Fibroblast of villous mesenchyme (primary cell): ENCODE measurements around the gene SLFN13. TPM values are rescaled to one million over a fixed set of nuclear protein-coding genes. Genes with fewer than 3 reads are reported as not detected.

Source experiments
- DNase-seq: peaks from one replicate; pipeline ENCODE4 v3.0.0-alpha.2; 2010; ENCODE audit warnings: low read depth
- H3K4me3 ChIP-seq: 2 replicates; pipeline ENCODE4 v1.5.1; 2011; ENCODE audit warnings: low read depth, mild to moderate bottlenecking, low read length
- total RNA-seq: library from RNA; depleted of rRNA; stranded (reverse); fragments of >200 nt; gene quantifications from 2 replicates; pipeline ENCODE4 v1.2.3, GENCODE V29; 2012
- TF ChIP-seq, protein P1 (sequence below): IDR thresholded peaks from 2 replicates; pipeline ENCODE4 v1.5.1; 2012; ENCODE audit warnings: low read depth, mild to moderate bottlenecking, low read length; ENCODE audit not compliant: insufficient read depth

Gene SLFN13
- total RNA-seq: 1.6 and 2.6 TPM in 2 replicates

GRCh38 chr17:35448214-35448898, at the start of gene SLFN13:
Gene SLFN13, minus strand, starts transcription at chr17:35448766. Its CDS starts 3,086 bp downstream, at chr17:35445680.
- peak; percentile 29 for DNase-seq
- peak within 1 kb of the TSS; percentile 64 for H3K4me3 ChIP-seq
- TF ChIP-seq, protein P1, sequence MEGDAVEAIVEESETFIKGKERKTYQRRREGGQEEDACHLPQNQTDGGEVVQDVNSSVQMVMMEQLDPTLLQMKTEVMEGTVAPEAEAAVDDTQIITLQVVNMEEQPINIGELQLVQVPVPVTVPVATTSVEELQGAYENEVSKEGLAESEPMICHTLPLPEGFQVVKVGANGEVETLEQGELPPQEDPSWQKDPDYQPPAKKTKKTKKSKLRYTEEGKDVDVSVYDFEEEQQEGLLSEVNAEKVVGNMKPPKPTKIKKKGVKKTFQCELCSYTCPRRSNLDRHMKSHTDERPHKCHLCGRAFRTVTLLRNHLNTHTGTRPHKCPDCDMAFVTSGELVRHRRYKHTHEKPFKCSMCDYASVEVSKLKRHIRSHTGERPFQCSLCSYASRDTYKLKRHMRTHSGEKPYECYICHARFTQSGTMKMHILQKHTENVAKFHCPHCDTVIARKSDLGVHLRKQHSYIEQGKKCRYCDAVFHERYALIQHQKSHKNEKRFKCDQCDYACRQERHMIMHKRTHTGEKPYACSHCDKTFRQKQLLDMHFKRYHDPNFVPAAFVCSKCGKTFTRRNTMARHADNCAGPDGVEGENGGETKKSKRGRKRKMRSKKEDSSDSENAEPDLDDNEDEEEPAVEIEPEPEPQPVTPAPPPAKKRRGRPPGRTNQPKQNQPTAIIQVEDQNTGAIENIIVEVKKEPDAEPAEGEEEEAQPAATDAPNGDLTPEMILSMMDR: no peak

- no peak for DNase-seq
- TF ChIP-seq, protein P1: no peak
Observed at GRCh38 chr17:35496451-35497290, 48.1 kb upstream of the SLFN13 start.

DNA sequence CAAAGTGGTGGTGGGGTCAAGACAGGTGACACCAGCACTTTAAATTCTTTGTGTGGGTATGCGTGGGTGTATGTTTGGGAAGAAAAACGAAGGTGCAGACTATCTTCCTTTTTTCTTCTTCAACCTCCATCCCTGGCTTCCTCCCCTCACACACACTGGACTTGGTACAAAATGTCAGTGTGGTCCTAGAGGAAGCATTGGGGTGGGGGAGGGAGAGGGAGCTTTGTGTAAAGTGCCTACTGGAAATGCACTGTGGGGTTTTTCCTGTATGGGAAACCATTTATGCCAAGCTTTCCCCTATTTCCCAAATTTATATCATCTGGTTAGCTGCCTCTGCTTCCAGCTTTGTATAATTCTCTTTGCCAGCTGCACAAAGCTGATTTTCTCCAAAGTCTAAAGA, 44.5 kb upstream of the SLFN13 start:
- DNase-seq: no peak
- TF ChIP-seq, protein P1: no peak
- H3K4me3 ChIP-seq: no peak overlapping the region

More at GRCh38 chr17:35496451-35497290, 48.1 kb upstream of the SLFN13 start:
- H3K4me3 ChIP-seq: no peak overlapping the region

DNA sequence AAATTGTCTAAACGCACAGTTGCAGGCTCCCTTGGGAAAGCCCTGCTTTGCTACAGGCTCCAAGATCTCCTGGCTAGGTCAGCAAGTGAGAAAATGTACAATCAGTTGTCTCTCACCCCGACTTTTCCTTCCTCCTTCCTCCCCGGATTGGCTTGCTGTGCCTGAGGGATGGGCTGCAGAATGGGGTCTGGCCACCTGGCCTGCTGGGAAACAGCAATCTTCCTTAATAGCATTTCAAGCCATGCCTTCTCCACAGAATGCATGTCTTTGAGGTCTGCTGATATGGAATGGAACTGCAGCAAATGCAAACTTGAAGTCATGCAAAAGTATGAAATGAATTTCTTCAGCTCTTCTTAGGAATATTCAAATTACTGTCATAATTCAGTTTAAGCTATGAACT, 42.9 kb upstream of the SLFN13 start:
- TF ChIP-seq, protein P1: no peak
- H3K4me3 ChIP-seq: no peak overlapping the region
- DNase-seq: no peak

DNA sequence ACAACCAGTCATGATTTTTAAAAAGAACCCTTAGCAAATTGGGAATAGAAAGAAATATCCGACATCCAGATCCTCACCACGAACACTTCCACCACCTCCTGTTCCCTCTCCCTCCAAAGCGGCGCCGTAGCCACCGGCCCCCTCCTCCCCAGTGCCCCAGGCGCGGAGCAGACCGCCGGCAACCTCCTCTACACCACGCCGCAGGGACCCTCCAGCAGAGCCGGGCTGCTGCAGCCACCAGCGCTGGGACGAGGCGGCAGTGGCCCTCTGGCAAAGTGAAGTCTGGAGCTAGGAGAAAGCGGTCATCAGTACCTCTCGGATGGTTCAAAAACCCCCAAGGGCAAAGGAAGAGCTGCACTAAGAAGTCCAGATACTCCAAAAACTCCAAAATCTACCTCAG, 41.4 kb upstream of the SLFN13 start:
- TF ChIP-seq, protein P1: no peak
- H3K4me3 ChIP-seq: no peak overlapping the region
- DNase-seq: no peak

DNA sequence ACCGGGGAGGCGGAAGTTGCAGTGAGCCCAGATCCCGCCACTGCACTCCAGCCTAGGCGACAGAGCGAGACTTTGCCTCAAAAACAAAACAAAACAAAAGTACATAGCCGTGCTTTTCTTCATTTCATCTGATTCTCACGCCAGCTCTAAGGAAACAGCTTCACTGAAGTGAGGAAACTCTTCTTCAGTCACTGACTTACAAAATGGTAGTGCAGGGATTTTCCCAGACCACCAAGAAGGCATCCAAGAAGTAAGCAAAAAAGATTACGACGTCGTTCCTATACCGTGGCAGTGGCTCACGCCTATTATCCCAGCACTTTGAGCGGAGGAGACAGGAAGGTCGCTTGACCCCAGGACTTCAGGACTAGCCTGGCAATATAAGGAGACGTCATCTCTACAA, 40.4 kb upstream of the SLFN13 start:
- H3K4me3 ChIP-seq: no peak overlapping the region
- TF ChIP-seq, protein P1: no peak
- no peak for DNase-seq
